IMR-90 (cell line): ENCODE data around the gene KDF1. TPM values are rescaled to one million over a fixed set of nuclear protein-coding genes. Genes with fewer than 3 reads are reported as not detected.

ENCODE experiments used
- ATAC-seq: fragments of 200-7000 bp; cut with Tn5 transposase; 2 replicates; pipeline ENCODE4 v1.9.1; 2020; ENCODE audit warnings: low read depth, mild to moderate bottlenecking, moderate library complexity
- BruUV-seq: library from RNA; stranded (reverse); fragments of 400-500 nt; replicated peaks from 2 replicates; lab custom pipeline; 2021; lab: Mats Ljungman, UMichigan
- CTCF ChIA-PET: fragments of 300-600 bp; formaldehyde crosslinking; extraction: SDS; loops from one replicate; lab custom pipeline; 2021; ENCODE audit warnings: antibody characterized with exemption; lab: Yijun Ruan, JAX
- POLR2A ChIA-PET: fragments of 300-600 bp; sonication (Branson Sonifier 250); formaldehyde crosslinking; loops from one replicate; lab custom pipeline; 2022; ENCODE audit warnings: antibody characterized with exemption; ENCODE audit not compliant: unreplicated experiment; lab: Charles Lee
- DNase-seq: peaks from one replicate; pipeline ENCODE4 v3.0.0; 2013
- H2AFZ ChIP-seq: replicated peaks from 2 replicates; pipeline ENCODE3; 2013; ENCODE audit warnings: low read length, mild to moderate bottlenecking; ENCODE audit not compliant: poor library complexity
- H2AK5ac ChIP-seq: 2 replicates; pipeline ENCODE4 v1.6.1; 2013; ENCODE audit warnings: low read depth, low read length, inconsistent platforms
- H2AK9ac ChIP-seq: replicated peaks from 2 replicates; pipeline ENCODE3; 2013; ENCODE audit warnings: mild to moderate bottlenecking, low read depth, low read length, moderate library complexity; ENCODE audit not compliant: poor library complexity
- H2BK120ac ChIP-seq: 2 replicates; pipeline ENCODE4 v1.6.1; 2013; ENCODE audit warnings: low read depth, low read length, inconsistent platforms
- H2BK15ac ChIP-seq: 3 replicates; pipeline ENCODE4 v1.6.1; 2013; ENCODE audit warnings: low read depth, low read length, inconsistent platforms
- H2BK20ac ChIP-seq: 2 replicates; pipeline ENCODE4 v1.6.1; 2013; ENCODE audit warnings: low read depth, mild to moderate bottlenecking, inconsistent platforms, low read length, moderate library complexity
- H2BK5ac ChIP-seq: 2 replicates; pipeline ENCODE4 v1.6.1; 2013; ENCODE audit warnings: mild to moderate bottlenecking, low read depth, low read length, inconsistent platforms; ENCODE audit not compliant: poor library complexity, severe bottlenecking
- H3K14ac ChIP-seq: replicated peaks from 2 replicates; pipeline ENCODE4 v1.6.1; 2013; ENCODE audit warnings: low read depth, low read length, inconsistent platforms
- H3K18ac ChIP-seq: 2 replicates; pipeline ENCODE4 v1.6.1; 2013; ENCODE audit warnings: low read depth, low read length, control low read depth
- H3K23ac ChIP-seq: 2 replicates; pipeline ENCODE4 v1.6.1; 2013; ENCODE audit warnings: low read depth, low read length, inconsistent platforms
- H3K27ac ChIP-seq: 2 replicates; pipeline ENCODE4 v1.5.1; 2013; ENCODE audit warnings: mild to moderate bottlenecking, control low read depth, low read length; ENCODE audit not compliant: insufficient read depth
- H3K27me3 ChIP-seq: 2 replicates; pipeline ENCODE4 v1.6.1; 2013; ENCODE audit warnings: low read length; ENCODE audit not compliant: control insufficient read depth, insufficient read depth
- H3K36me3 ChIP-seq: 2 replicates; pipeline ENCODE4 v1.6.1; 2013; ENCODE audit warnings: low read length, mixed read lengths; ENCODE audit not compliant: control insufficient read depth, insufficient read depth
- H3K4ac ChIP-seq: 2 replicates; pipeline ENCODE4 v1.6.1; 2013; ENCODE audit warnings: low read depth, low read length, inconsistent platforms
- H3K4me1 ChIP-seq: 2 replicates; pipeline ENCODE4 v1.6.1; 2013; ENCODE audit warnings: low read length, mixed read lengths; ENCODE audit not compliant: control insufficient read depth, insufficient read depth
- H3K4me2 ChIP-seq: 2 replicates; pipeline ENCODE4 v1.6.1; 2013; ENCODE audit warnings: low read depth, mild to moderate bottlenecking, control low read depth, low read length, moderate library complexity
- H3K4me3 ChIP-seq: 2 replicates; pipeline ENCODE4 v1.5.1; 2013; ENCODE audit warnings: low read depth, mild to moderate bottlenecking, control low read depth, low read length, moderate library complexity; ENCODE audit not compliant: insufficient read depth
- H3K56ac ChIP-seq: 2 replicates; pipeline ENCODE4 v1.6.1; 2013; ENCODE audit warnings: low read length, inconsistent platforms; ENCODE audit not compliant: insufficient read depth; ENCODE audit errors: extremely low read depth
- H3K79me1 ChIP-seq, 2 experiments: 2 replicates each; pipeline ENCODE4 v1.6.1; 2013; ENCODE audit warnings: low read length in 2 of 2, inconsistent platforms in 1 of 2, low read depth in 1 of 2
- H3K9ac ChIP-seq: 2 replicates; pipeline ENCODE4 v1.6.1; 2013; ENCODE audit warnings: low read depth, low read length, control low read depth
- H3K9me1 ChIP-seq: 2 replicates; pipeline ENCODE4 v1.6.1; 2013; ENCODE audit warnings: low read length, inconsistent platforms; ENCODE audit not compliant: insufficient read depth
- H3K9me3 ChIP-seq: 2 replicates; pipeline ENCODE4 v1.6.1; 2013; ENCODE audit warnings: low read length; ENCODE audit not compliant: control insufficient read depth, insufficient read depth
- H4K20me1 ChIP-seq: 2 replicates; pipeline ENCODE4 v1.6.1; 2013; ENCODE audit warnings: low read length, inconsistent platforms; ENCODE audit not compliant: insufficient read depth
- H4K5ac ChIP-seq: 2 replicates; pipeline ENCODE4 v1.6.1; 2013; ENCODE audit warnings: mild to moderate bottlenecking, low read depth, low read length, control low read depth
- H4K8ac ChIP-seq, 2 experiments: 2 replicates each; pipeline ENCODE4 v1.6.1; 2013; ENCODE audit warnings: low read depth in 2 of 2, low read length in 2 of 2, control low read depth in 1 of 2, inconsistent platforms in 1 of 2
- H4K91ac ChIP-seq: 2 replicates; pipeline ENCODE4 v1.6.1; 2013; ENCODE audit warnings: low read depth, low read length, inconsistent platforms; ENCODE audit not compliant: insufficient read depth
- CTCF ChIP-seq: conservative IDR thresholded peaks from 2 replicates; pipeline ENCODE4 v1.5.1; 2012; ENCODE audit warnings: mild to moderate bottlenecking, low read depth, low read length, improper control_type of control experiment
- ELK1 ChIP-seq: fragments of 150-350 bp; IDR thresholded peaks from 2 replicates; pipeline ENCODE4 v1.6.1; 2016; ENCODE audit warnings: low read depth, mild to moderate bottlenecking, low read length, moderate library complexity, borderline replicate concordance
- FOS ChIP-seq: fragments of 150-350 bp; IDR thresholded peaks from 2 replicates; pipeline ENCODE4 v1.6.1; 2016; ENCODE audit warnings: low read depth, low read length
- MAFK ChIP-seq: IDR thresholded peaks from 2 replicates; pipeline ENCODE4 v1.6.1; 2012; ENCODE audit warnings: low read depth, low read length, improper control_type of control experiment
- MAZ ChIP-seq: IDR thresholded peaks from 2 replicates; pipeline ENCODE4 v1.6.1; 2012; ENCODE audit warnings: low read depth, mild to moderate bottlenecking, low read length, improper control_type of control experiment, moderate library complexity, borderline replicate concordance
- MXI1 ChIP-seq: IDR thresholded peaks from 2 replicates; pipeline ENCODE4 v1.6.1; 2012; ENCODE audit warnings: low read depth, mild to moderate bottlenecking, low read length, moderate library complexity, borderline replicate concordance
- NFE2L2 ChIP-seq: fragments of 150-350 bp; IDR thresholded peaks from 2 replicates; pipeline ENCODE4 v1.6.1; 2016; ENCODE audit warnings: low read depth, mild to moderate bottlenecking, low read length
- POLR2A ChIP-seq: IDR thresholded peaks from 2 replicates; pipeline ENCODE4 v1.6.1; 2012; ENCODE audit warnings: mild to moderate bottlenecking, low read depth, low read length
- RCOR1 ChIP-seq: IDR thresholded peaks from 2 replicates; pipeline ENCODE4 v1.6.1; 2012; ENCODE audit warnings: mild to moderate bottlenecking, low read length, improper control_type of control experiment; ENCODE audit not compliant: insufficient replicate concordance
- RFX5 ChIP-seq: IDR thresholded peaks from 2 replicates; pipeline ENCODE4 v1.8.0; 2012; ENCODE audit warnings: low read depth, mild to moderate bottlenecking, low read length, moderate library complexity
- WGBS, 2 experiments: methylation state at CpG; one replicate each; pipeline versions ENCODE4 v1.1.5 to v1.1.7; 2013; ENCODE audit warnings: missing lambda C conversion rate in 2 of 2; ENCODE audit not compliant: insufficient read length in 1 of 2; ENCODE audit errors: extremely low coverage in 2 of 2; 5-methylcytosine and 5-hydroxymethylcytosine counted together
- dilution Hi-C: fragments of 300-500 bp; cut with HindIII; formaldehyde crosslinking; loops from one replicate; pipeline ENCODE4 v1.14.3; 2018; ENCODE audit warnings: low sequenced_read_pairs; ENCODE audit not compliant: unreplicated experiment
- in situ Hi-C: fragments of 300-500 bp; cut with MboI; formaldehyde crosslinking; loops from 3 replicates; pipeline ENCODE4 v1.14.3; 2019; ENCODE audit warnings: low sequenced_read_pairs, inconsistent platforms, mixed read lengths
- intact Hi-C: fragments of 100-400 bp; cut with micrococcal nuclease; formaldehyde crosslinking; loops from 2 replicates; pipeline ENCODE4 v1.10.0; 2022
- polyA plus RNA-seq, 3 experiments: library from polyadenylated mRNA; depleted of rRNA; stranded (reverse); fragments of >200 nt; gene quantifications; 2 replicates each; pipeline ENCODE4 v1.2.3, GENCODE V29; 2012; ENCODE audit warnings: low replicate concordance in 1 of 3
- total RNA-seq: library from RNA; depleted of rRNA; stranded (reverse); fragments of >200 nt; gene quantifications from 2 replicates; pipeline ENCODE4 v1.2.3, GENCODE V29; 2012
- TF ChIP-seq, protein P1 (sequence below): fragments of 150-350 bp; IDR thresholded peaks from 2 replicates; pipeline ENCODE4 v1.6.1; 2017; ENCODE audit warnings: mild to moderate bottlenecking, antibody characterized with exemption, low read length, low read depth

Gene KDF1
- total and polyA plus RNA-seq, 2 of the 4 experiments (the other 2 are of a cell fraction), result not detected

DNA sequence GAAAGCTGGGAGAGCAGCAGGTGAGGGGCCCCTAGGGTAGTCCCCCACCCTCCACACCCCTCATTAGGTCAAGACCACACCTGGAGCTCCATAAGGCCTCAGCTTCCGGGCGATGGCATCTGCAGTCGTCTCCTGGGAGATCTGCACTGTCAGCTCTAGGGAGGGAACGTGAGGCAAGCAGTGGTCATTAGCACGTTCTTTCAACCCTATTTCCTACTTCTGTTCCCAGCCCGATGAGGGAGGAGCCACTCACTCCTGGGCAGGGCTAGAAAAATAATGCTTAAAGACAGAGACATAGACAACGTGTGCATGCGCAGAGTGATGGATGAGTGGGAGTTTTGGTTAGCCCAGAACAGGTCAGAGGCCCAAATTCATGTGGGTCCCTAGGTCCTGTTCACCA, 9.7 kb downstream of the KDF1 start:
- Histone ChIP-seq H3K36me3 (peaks cover 12% of the 10 kb centered on the region), H2BK20ac (no peak overlapping the region), H4K20me1 (no peaks in the 10 kb centered on the region; the same call in 1 of the 2 replicates), H3K4me1 (no peaks in the 10 kb centered on the region), H2AK5ac (no peak overlapping the region), H4K5ac (no peak overlapping the region), H3K9me1 (0 out of 2 replicates have a peak, but pooled peaks cover 7% of the 10 kb centered on the region), H3K27ac (no peak overlapping the region), H2BK15ac (no peak overlapping the region), H3K23ac (no peak overlapping the region), H3K14ac (no peak overlapping the region), H3K4ac (no peak overlapping the region), H3K9ac (no peak overlapping the region), H3K4me2 (no peak overlapping the region), H2AFZ (no peak overlapping the region), H3K18ac (no peak overlapping the region), H2BK5ac (no peak overlapping the region), H2AK9ac (no peak overlapping the region), H3K27me3 (no peaks in the 10 kb centered on the region), H3K4me3 (no peak overlapping the region), H3K56ac (no peak overlapping the region), H3K79me1 (no peaks in the 10 kb centered on the region; a peak in 1 of 4 replicates), H4K8ac (no peak overlapping the region), H3K9me3 (no peaks in the 10 kb centered on the region), H4K91ac (no peak overlapping the region), H2BK120ac (no peak overlapping the region)
- DNase-seq, result no peak
- intact Hi-C loops (no loop called here), in situ Hi-C loops (no loop called here), dilution Hi-C loops (no loop called here)
- no TSS peak for BruUV-seq
- CTCF ChIA-PET, result no interaction called here
- TF ChIP-seq CTCF (no peak), NFE2L2 (no peak), RCOR1 (no peak), MXI1 (no peak), MAFK (no peak), POLR2A (no peak), ELK1 (no peak), RFX5 (no peak), MAZ (no peak), FOS (no peak)
- TF ChIP-seq, protein P1, sequence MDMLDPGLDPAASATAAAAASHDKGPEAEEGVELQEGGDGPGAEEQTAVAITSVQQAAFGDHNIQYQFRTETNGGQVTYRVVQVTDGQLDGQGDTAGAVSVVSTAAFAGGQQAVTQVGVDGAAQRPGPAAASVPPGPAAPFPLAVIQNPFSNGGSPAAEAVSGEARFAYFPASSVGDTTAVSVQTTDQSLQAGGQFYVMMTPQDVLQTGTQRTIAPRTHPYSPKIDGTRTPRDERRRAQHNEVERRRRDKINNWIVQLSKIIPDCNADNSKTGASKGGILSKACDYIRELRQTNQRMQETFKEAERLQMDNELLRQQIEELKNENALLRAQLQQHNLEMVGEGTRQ, result no peak
- WGBS, 2 experiments, result 58% methylated on average over 2 of the region's 8 CpGs; no CpG with 5 or more reads in 1 of the 2 experiments
- no peak for ATAC-seq
- POLR2A ChIA-PET, result no interaction called here
